ENCODE data around the gene ASTN2.

Gene ASTN2

GRCh38 chr9:117359910-117360309 is 54.9 kb downstream of the ASTN2 start:
- DNase-seq (ENCODE audit: low spot score): no peak

DNA sequence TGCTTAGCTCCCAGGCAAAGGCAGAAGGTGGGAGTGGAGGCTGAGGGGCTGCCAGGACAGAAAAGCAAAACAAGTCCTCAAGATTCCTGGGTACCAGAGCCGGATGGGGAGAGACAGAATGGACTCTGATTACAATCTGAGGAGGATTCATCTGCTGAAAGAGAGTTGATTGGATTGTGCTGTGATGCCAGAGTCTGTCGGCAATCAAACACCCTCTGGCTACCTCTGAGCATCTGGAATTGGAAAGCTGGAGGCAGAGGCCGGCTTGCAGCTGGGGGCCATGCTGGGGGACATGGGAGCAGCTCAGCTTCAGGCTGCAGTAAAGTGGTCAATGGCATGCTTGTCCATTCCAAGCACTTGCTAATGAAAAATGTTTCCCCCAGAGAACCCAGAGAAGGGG is 59.3 kb downstream of the ASTN2 start:
- DNase-seq (ENCODE audit: low spot score): no peak

DNA sequence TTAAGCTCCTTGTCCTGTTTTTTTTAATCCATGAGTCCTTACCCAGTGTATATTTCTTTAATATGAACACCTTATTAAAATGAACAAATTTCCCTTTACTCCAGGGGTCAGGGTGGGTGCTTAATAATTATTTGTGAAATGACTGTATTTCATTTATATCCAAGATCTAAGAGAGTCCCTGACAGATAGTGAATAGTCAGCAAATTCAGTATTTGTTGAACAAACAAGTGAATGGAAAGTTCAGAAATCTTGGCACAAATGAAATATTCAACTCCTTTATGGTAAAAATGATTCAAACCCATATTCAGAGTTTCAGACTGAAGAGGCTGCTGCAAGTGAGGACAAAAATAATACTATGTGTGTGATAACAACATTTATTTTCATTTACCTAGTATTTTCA is 59.9 kb downstream of the ASTN2 start:
- no peak for DNase-seq (ENCODE audit: low spot score)

GRCh38 chr9:117354244-117354847 is 60.5 kb downstream of the ASTN2 start:
- DNase-seq (ENCODE audit: low spot score): no peak

- no peak for DNase-seq (ENCODE audit: low spot score)
These were observed 69.8 kb downstream of the ASTN2 start for GRCh38 chr9:117344892-117345660.

GRCh38 chr9:117343427-117343826 is 71.4 kb downstream of the ASTN2 start:
- DNase-seq (ENCODE audit: low spot score): no peak

- no peak for DNase-seq (ENCODE audit: low spot score)
These were observed 73.7 kb downstream of the ASTN2 start for GRCh38 chr9:117341151-117341550.

DNA sequence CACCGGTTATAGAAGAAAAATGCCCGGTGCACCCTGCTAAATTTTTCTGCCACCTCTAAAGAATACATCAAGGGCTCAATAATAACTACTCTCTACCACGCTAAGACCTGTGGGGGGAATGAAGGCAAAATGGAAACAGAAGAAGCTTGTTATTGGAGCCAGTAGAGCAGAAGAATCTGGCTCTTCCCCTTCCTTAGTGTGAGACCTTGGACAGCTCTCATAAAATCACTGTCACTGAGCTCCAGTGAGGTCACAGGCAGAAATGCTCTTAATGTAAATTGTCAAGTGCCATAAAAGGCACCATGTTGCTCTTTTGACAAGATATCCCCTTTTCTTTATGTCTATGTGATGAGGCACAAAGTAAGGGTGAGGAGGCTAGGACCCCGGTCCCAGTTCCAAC is 74.4 kb downstream of the ASTN2 start:
- DNase-seq (ENCODE audit: low spot score): no peak

DNA sequence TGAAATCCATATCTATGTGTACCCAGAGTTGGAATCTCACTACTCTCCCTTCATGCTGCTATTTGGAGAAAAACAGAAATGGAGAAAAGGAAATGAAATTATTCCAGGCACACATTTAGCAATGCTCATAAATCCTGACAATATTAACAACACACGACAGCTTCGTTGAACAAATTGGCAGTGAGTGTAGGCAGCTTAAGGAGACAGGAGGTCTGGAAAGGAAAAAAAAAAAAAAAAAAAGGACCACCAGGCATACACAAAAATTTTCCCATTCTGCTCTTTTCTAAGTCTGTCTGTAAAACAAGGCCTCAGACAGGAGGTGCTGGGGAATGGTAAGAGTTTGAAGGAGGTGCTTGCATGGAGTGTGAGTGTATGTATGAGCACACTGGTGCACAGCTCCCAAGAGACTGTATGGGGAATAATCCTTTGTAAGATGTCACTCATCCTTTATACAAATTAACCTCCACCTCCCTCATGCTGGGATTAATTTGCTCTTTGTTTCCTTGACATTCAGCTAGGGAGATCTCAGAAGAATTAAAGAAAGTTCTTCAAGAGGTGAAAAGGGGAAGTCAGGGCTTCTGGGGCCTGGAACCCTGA is 78.9 kb downstream of the ASTN2 start:
- no peak for DNase-seq (ENCODE audit: low spot score)

- no peak for DNase-seq (ENCODE audit: low spot score)
These were observed 80.8 kb downstream of the ASTN2 start for GRCh38 chr9:117334101-117334500.

DNA sequence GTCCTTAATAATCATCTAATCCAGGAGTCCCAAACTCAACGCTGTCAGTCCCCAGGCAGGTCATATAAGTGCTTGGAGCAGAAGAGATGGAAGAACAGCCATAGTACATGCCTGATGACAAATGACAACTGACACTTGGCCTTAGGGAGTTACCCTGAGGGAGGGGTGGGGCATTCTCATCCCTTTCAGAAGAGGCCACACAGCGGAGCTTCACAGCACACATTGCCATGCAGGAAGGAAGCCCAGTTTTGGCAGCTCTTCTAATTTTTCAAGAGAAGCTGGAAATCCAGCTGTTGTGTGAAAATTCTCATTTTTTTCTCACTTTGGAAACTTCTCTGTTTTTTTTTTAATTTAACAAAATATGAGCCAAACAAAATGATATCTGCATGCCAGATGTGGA is 89.0 kb downstream of the ASTN2 start:
- DNase-seq (ENCODE audit: low spot score): no peak

DNA sequence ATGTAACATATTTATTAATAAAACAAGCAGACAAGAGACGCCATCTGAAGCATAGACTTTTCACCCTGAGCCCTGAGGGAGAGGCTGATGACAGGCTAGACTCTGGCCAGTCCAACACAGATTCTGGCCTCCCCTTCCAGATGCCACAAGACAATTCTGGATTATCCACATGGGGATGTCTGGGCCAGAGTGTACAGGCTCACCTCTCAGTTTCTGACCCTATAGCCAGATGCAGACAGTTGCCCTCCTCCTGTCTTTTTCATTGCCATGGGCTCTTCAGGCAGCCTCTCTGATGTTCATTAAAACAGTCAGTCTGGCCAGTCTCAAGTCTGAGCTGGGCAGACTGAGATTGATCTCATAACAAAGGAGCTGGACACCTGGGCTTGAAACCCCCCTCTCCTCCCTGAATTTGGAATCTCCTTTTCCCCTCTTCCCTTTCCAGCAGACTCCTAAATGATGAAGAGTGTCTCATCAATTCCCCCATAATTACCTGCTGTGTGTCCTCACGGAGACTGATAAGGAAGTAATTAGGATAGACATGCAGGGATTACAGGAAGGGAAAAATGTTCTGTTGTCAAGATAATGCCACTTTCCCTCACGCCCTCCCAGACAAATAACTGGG is 89.6 kb downstream of the ASTN2 start:
- no peak for DNase-seq (ENCODE audit: low spot score)

DNA sequence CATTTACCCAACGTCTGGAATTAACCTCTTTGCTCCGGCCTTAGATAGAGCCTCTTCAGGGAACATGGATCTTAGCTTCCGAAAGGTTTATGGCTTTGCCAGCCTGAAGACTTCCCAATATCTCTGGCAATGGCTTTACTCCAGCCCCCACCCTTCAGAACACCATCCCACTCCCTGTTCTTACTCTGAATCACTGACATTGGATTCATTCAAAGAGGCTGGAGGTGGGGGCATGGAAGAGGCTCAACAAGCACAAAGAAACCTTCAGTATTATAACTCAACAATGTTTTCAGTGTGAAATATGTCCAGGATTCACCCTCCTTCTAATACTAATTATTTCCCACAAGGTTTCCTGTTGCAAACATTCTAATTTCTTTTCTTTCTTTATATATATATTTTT is 91.5 kb downstream of the ASTN2 start:
- DNase-seq (ENCODE audit: low spot score): no peak

DNA sequence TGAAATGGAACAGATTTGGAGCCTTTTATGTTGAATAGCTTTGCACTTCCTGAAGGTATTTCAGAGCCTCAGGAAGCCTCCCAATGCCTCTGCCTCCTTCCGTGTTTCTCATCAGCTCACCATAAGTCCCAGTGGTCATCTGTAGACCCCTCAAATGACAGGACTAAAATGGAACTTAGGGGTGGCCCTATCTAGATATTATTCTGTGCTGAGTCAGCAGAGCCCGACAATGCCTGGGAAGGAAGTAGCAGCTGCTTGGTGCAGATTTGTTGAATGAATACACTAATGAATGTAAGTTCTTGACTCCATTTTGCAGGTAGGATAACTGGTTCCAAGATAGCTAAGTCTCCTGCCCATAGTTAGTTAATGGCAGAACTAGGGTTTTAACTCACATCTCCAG is 97.7 kb downstream of the ASTN2 start:
- DNase-seq (ENCODE audit: low spot score): no peak

GRCh38 chr9:117315236-117315635 is 99.6 kb downstream of the ASTN2 start:
- no peak for DNase-seq (ENCODE audit: low spot score)

GRCh38 chr9:117313989-117314388 is 100.9 kb downstream of the ASTN2 start:
- DNase-seq (ENCODE audit: low spot score): no peak

DNA sequence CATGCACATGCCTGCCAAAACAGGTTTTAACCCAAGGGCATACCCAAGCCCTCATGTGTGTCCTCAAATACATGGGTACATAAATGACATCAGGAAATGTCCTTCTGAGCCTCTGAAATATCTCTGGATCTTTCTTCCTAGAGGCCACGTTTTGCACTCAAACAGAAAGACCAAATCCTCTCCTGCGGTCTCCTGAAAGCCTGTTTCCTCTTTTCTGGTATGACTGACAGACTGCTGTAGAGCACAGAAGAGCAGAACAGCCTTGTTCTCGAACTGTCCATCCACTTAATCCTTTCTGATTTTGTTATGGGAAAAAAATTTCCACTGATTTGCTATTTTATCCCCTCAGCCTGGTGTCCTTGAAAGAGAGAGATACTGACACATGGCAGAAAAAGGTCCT is 107.2 kb downstream of the ASTN2 start:
- no peak for DNase-seq (ENCODE audit: low spot score)

DNA sequence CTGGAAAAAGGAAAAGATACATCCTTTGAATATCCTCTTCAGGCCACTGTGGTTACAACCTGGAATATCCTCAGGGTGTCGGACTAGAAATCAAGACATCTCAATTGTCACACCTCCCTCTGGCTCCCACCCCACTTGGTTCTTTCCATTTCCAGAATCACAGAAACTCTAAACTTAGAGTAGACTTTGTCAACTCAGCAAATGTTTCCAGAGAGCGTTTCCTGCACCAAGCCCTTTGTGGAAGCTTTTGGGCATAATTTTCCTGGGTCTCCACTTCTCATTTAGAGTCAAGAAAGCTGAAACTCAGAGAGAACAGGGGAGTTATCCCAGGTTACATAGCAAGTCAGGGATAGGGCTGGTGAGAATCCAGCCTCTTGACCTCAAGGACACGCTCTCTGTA is 108.8 kb downstream of the ASTN2 start:
- no peak for DNase-seq (ENCODE audit: low spot score)

GRCh38 chr9:117305454-117305853 is 109.4 kb downstream of the ASTN2 start:
- no peak for DNase-seq (ENCODE audit: low spot score)

- no peak for DNase-seq (ENCODE audit: low spot score)
These were observed 110.3 kb downstream of the ASTN2 start for GRCh38 chr9:117304549-117304948.

DNA sequence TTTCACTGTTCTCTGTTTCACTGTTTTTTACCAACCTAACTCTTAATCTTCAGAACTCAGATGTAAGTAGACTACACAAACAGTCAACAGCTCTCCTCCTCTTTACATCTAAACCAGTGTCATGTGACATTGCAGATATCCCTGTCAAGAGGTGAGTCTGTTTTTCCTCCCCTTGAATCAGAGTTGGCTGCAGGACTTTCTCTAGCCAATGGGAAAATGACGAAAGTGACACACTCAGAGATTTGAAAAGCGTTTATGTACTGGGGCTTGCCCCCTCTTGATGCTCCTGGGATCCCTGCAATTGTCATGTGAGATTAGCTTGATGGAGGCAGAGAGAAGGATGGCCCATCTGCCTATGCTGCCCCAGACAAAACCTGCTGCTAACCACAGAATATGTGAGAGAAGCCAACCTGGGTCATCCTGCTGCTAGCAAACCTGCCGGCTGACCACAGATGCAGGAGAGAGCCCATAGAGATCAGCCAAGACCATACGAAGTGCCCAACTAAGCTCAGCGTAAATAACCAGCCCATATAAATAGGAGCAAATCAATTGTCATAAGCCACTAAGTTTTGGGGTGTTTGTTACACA is 111.1 kb downstream of the ASTN2 start:
- no peak for DNase-seq (ENCODE audit: low spot score)

- no peak for DNase-seq (ENCODE audit: low spot score)
These were observed 112.4 kb downstream of the ASTN2 start for GRCh38 chr9:117302487-117302886.
